ENCODE measurements around the gene AGFG2.
"Not testable (repeated sequence)": the region's sequence is repeated elsewhere in the genome, so short reads cannot be mapped to it uniquely, and the experiment has no call there.

DNA sequence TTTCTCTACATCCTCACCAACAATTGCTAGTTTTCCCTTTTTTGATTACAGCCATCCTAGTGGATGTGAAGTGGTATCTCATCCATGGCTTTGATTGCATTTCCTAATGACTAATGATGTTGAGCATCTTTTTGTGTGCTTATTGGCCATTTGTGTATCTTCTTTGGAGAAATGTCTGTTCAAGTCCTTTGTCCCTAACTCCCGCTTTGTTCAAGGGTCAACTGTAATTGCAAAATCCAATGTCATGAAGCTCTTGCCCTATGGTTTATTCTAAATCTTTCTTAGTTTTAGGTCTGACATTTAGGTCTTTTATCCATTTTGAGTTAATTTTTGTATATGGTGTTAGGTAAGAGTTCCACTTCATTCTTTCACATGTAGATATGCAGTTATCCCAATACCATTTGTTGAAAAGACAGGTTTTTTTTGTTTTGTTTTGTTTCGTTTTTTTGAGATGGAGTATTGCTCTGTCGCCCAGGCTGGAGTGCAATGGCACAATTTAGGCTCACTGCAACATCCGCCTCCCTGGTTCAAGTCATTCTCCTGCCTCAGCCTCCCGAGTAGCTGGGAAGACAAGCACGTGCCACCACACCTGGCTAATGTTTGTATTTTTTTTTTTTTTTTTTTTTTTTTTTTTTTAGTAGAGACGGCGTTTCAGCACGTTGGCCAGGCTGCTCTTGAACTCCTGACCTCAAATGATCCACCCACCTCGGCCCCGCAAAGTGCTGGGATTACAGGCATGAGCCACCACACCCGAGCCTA is 10.7 kb upstream of the AGFG2 start:
- not testable (repeated sequence) for TF ChIP-seq POLR2A, CTCF (IDR thresholded peaks at IDR 0.05)

All from adrenal gland (tissue), 5 donors.